K562 (cell line): ENCODE results near the gene EFNA2. TPM values are rescaled to one million over a fixed set of nuclear protein-coding genes. Genes with fewer than 3 reads are reported as not detected.

ENCODE experiments used
- AFF1 ChIP-seq, 2 experiments: fragments of 450-650 bp; IDR thresholded peaks; 2 replicates each; pipeline ENCODE4 v1.6.1; 2018; ENCODE audit warnings: mild to moderate bottlenecking in 2 of 2, low read depth in 1 of 2; ENCODE audit not compliant: partially characterized antibody in 2 of 2
- CC2D1A ChIP-seq: fragments of 450-650 bp; IDR thresholded peaks from 2 replicates; pipeline ENCODE4 v1.6.1; 2017; ENCODE audit warnings: mild to moderate bottlenecking
- EP400 ChIP-seq: fragments of 450-650 bp; IDR thresholded peaks from 2 replicates; pipeline ENCODE4 v1.6.1; 2017; ENCODE audit warnings: antibody characterized with exemption, mild to moderate bottlenecking, moderate library complexity
- ERF ChIP-seq: fragments of 450-650 bp; formaldehyde crosslinking; IDR thresholded peaks from 2 replicates; pipeline ENCODE4 v1.4.0; 2020; ENCODE audit warnings: mild to moderate bottlenecking, mixed read lengths
- FOXM1 ChIP-seq, 2 experiments: fragments of 450-650 bp in 1 of 2; sonication (generic) in 1 of 2; formaldehyde crosslinking in 1 of 2; IDR thresholded peaks; 2 replicates each; pipeline versions ENCODE4 v1.6.1 to v1.9.0; 2017 to 2022; ENCODE audit warnings: low read depth in 2 of 2, mild to moderate bottlenecking in 2 of 2, missing genetic modification reagents in 1 of 2, moderate library complexity in 1 of 2
- HDAC3 ChIP-seq: fragments of 450-650 bp; IDR thresholded peaks from 2 replicates; pipeline ENCODE4 v1.6.1; 2018; ENCODE audit warnings: borderline replicate concordance, mild to moderate bottlenecking, moderate library complexity; ENCODE audit not compliant: partially characterized antibody
- HMG20A ChIP-seq: fragments of 450-650 bp; formaldehyde crosslinking; conservative IDR thresholded peaks from 2 replicates; pipeline ENCODE4 v1.4.0; 2020; ENCODE audit warnings: mild to moderate bottlenecking, mixed read lengths
- KLF16 ChIP-seq: IDR thresholded peaks from 2 replicates; pipeline ENCODE4 v1.6.1; 2016; ENCODE audit warnings: antibody characterized with exemption
- MYNN ChIP-seq, 2 experiments: sonication (generic); formaldehyde crosslinking in 1 of 2; IDR thresholded peaks; 2 replicates each; pipeline versions ENCODE4 v1.5.0 to v1.6.1; 2016 to 2020; ENCODE audit warnings: antibody characterized with exemption in 1 of 2, missing genetic modification reagents in 1 of 2
- NFE2L1 ChIP-seq: fragments of 450-650 bp; IDR thresholded peaks from 2 replicates; pipeline ENCODE4 v1.6.1; 2016; ENCODE audit warnings: missing genetic modification characterization, low read depth, mild to moderate bottlenecking, missing compliant biosample characterization, moderate library complexity, borderline replicate concordance
- PHB ChIP-seq: fragments of 250-450 bp; sonication (Bioruptor Pico); IDR thresholded peaks from 2 replicates; pipeline ENCODE4 v1.5.0; 2021
- PHF20 ChIP-seq: fragments of 450-650 bp; IDR thresholded peaks from 2 replicates; pipeline ENCODE4 v1.6.1; 2018; ENCODE audit not compliant: partially characterized antibody
- POLR3G ChIP-seq: IDR thresholded peaks from 2 replicates; pipeline ENCODE4 v1.6.1; 2011; ENCODE audit not compliant: insufficient read length, insufficient replicate concordance; ENCODE audit errors: extremely low read depth
- PPARD ChIP-seq: fragments of 250-450 bp; sonication (Bioruptor Pico); IDR thresholded peaks from 2 replicates; pipeline ENCODE4 v1.8.0; 2022; ENCODE audit warnings: inconsistent platforms, mild to moderate bottlenecking, moderate library complexity
- SNRNP70 ChIP-seq: fragments of 200-400 bp; formaldehyde crosslinking; optimal IDR thresholded peaks from 2 replicates; pipeline ENCODE3; 2017; ENCODE audit warnings: low read depth, low read length
- TAF7 ChIP-seq: fragments of 450-650 bp; IDR thresholded peaks from 2 replicates; pipeline ENCODE4 v1.6.1; 2016; ENCODE audit warnings: missing genetic modification characterization, missing compliant biosample characterization
- TOE1 ChIP-seq, 2 experiments: fragments of 450-650 bp in 1 of 2; sonication (generic) in 1 of 2; formaldehyde crosslinking in 1 of 2; IDR thresholded peaks; 2 replicates each; pipeline versions ENCODE4 v1.7.1 to v1.8.0; 2016 to 2022; ENCODE audit warnings: borderline replicate concordance in 2 of 2, mild to moderate bottlenecking in 2 of 2, antibody characterized with exemption in 1 of 2, inconsistent platforms in 1 of 2, low read depth in 1 of 2, missing genetic modification reagents in 1 of 2, moderate library complexity in 1 of 2
- ZNF146 ChIP-seq: IDR thresholded peaks from one replicate; pipeline ENCODE4 v1.6.1; 2018; ENCODE audit warnings: missing compliant biosample characterization; ENCODE audit not compliant: unreplicated experiment
- ZNF76 ChIP-seq: fragments of 250-450 bp; sonication (Bioruptor Pico); IDR thresholded peaks from 2 replicates; pipeline ENCODE4 v1.4.0; 2020; ENCODE audit warnings: mild to moderate bottlenecking, moderate library complexity, borderline replicate concordance
- polyA plus RNA-seq, 8 experiments: library from polyadenylated mRNA; depleted of rRNA in 4 of 8; stranded (reverse) in 5 of 8; unstranded in 3 of 8; fragments of >200 nt; fragmentation: Nextera tagmentation in 2 of 8; fragmentation: Illumina TruSeq in 1 of 8; extraction: Ambion mirVana in 2 of 8; extraction: Trizol in 1 of 8; gene quantifications; 2 replicates each; pipeline versions ENCODE4 v1.2.1 to v1.2.3, GENCODE V29; 2011 to 2014; ENCODE audit warnings: inconsistent platforms in 1 of 8, missing spikeins in 1 of 8
- total RNA-seq, 7 experiments: library from RNA; depleted of rRNA in 6 of 7; stranded (reverse); fragments of >200 nt in 6 of 7; fragmentation: Illumina TruSeq in 2 of 7; extraction: Trizol in 2 of 7; gene quantifications; 2 replicates each; pipeline versions ENCODE4 v1.2.1 to v1.2.3, GENCODE V29; 2011 to 2021; ENCODE audit warnings: low replicate concordance in 1 of 7
- TF ChIP-seq, protein P1 (sequence below): sonication (generic); formaldehyde crosslinking; IDR thresholded peaks from 2 replicates; pipeline ENCODE4 v1.8.0; 2022; ENCODE audit warnings: missing genetic modification reagents, mild to moderate bottlenecking, borderline replicate concordance
- TF ChIP-seq, protein P2 (sequence below): conservative IDR thresholded peaks from 2 replicates; pipeline ENCODE4 v1.6.1; 2011; ENCODE audit warnings: low read depth, mild to moderate bottlenecking, low read length; ENCODE audit not compliant: control insufficient read depth

The EFNA2 gene
- total and polyA plus RNA-seq, 9 of the 15 experiments (the other 6 are each of a cell fraction or from before 2014, with no cell fraction given) = 0.11 to 0.44 (median 0.15) TPM; not detected in 6

DNA sequence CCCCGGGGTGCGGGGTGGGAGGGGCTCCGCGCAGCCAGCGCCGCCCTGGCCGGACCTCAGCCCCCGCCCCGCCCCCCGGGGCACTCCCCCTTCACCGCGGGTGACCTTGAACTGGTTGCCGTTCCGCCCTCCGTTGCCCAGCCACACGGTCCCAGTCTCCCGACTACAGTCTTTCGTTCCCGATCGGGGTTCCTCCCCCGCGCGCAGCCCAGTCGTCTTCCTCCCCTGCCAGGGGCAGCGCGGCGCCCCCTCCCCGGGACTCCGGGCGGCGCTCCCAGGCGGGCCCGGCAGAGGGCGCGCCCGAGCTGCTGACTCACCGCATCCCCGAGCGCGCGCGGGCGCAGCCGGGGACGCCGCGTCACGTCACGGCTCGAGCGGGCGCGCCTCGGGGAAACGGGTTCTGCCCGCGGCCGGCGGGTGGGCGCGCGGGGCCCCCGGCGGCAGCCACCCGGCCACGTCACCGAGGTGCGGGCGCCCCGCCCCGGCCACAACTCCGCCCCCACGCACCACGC, 36.8 kb upstream of the EFNA2 start (continued):
- TF ChIP-seq, protein P1, sequence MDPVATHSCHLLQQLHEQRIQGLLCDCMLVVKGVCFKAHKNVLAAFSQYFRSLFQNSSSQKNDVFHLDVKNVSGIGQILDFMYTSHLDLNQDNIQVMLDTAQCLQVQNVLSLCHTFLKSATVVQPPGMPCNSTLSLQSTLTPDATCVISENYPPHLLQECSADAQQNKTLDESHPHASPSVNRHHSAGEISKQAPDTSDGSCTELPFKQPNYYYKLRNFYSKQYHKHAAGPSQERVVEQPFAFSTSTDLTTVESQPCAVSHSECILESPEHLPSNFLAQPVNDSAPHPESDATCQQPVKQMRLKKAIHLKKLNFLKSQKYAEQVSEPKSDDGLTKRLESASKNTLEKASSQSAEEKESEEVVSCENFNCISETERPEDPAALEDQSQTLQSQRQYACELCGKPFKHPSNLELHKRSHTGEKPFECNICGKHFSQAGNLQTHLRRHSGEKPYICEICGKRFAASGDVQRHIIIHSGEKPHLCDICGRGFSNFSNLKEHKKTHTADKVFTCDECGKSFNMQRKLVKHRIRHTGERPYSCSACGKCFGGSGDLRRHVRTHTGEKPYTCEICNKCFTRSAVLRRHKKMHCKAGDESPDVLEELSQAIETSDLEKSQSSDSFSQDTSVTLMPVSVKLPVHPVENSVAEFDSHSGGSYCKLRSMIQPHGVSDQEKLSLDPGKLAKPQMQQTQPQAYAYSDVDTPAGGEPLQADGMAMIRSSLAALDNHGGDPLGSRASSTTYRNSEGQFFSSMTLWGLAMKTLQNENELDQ (CRISPR knock-in tag) = no peak
- TF ChIP-seq NFE2L1 (tag) (no peak), PPARD (CRISPR knock-in tag) (no peak), CC2D1A (no peak), PHB (CRISPR knock-in tag) (no peak), AFF1 (IDR thresholded peaks at IDR 0.05; ENCODE audit: low read depth in 1 of 2, partially characterized antibody in 2 of 2) (no peak), ERF (CRISPR knock-in tag) (peak; percentile 94), ZNF76 (CRISPR knock-in tag) (no peak), MYNN (IDR thresholded peaks at IDR 0.05) (no peak), MYNN (CRISPR knock-in tag; IDR thresholded peaks at IDR 0.05) (no peak), KLF16 (no peak), FOXM1 (IDR thresholded peaks at IDR 0.05; ENCODE audit: low read depth) (no peak), FOXM1 (CRISPR knock-in tag; IDR thresholded peaks at IDR 0.05; ENCODE audit: low read depth) (no peak), POLR3G (no peak), SNRNP70 (no peak), TAF7 (tag) (no peak), PHF20 (no peak), HDAC3 (no peak), HMG20A (CRISPR knock-in tag) (no peak), ZNF146 (CRISPR knock-in tag) (no peak), EP400 (peak; percentile 46; the same call in 1 of the 2 replicates), TOE1 (IDR thresholded peaks at IDR 0.05; ENCODE audit: borderline replicate concordance) (no peak), TOE1 (CRISPR knock-in tag; IDR thresholded peaks at IDR 0.05; ENCODE audit: borderline replicate concordance, low read depth) (no peak)
- TF ChIP-seq, protein P2, sequence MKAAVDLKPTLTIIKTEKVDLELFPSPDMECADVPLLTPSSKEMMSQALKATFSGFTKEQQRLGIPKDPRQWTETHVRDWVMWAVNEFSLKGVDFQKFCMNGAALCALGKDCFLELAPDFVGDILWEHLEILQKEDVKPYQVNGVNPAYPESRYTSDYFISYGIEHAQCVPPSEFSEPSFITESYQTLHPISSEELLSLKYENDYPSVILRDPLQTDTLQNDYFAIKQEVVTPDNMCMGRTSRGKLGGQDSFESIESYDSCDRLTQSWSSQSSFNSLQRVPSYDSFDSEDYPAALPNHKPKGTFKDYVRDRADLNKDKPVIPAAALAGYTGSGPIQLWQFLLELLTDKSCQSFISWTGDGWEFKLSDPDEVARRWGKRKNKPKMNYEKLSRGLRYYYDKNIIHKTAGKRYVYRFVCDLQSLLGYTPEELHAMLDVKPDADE = peak; percentile 22; the same call in 1 of the 2 replicates
